ENCODE results near the gene TTC38.

The TTC38 gene

GRCh38 chr22:46335201-46336118 lies 67.7 kb downstream of the TTC38 start, which contains the start of gene TRMU:
TSS of gene TRMU (plus strand) at chr22:46335714. CDS start at chr22:46335765, 51 bp downstream.
- peak; percentile 95 for DNase-seq

GRCh38 chr22:46336119-46337078 lies 68.6 kb downstream of the TTC38 start:
- DNase-seq, result peak; percentile 42

- DNase-seq, result no peak
Observed at GRCh38 chr22:46337870-46338269, 70.1 kb downstream of the TTC38 start.

GRCh38 chr22:46338636-46339035 lies 70.8 kb downstream of the TTC38 start:
- DNase-seq, result no peak

DNA sequence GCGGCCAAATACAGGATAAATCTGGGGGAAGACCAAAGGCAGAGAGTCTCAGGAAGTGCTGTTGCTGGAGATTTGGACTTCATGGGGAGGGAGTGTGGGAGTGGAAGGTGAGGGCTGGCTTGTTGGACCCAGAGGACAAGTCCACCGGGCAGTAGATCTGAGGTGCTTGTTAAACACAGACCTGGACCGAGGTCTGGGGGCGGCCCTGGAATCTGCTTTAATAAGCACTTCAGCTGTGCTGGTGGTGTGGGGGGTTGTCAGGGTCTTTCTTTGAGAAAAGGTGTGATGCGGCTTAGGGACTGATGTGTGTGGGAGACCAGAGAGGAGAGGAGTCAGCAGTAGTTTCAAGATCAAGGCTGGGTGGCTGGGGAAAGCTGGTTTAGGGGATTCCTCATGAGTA lies 72.1 kb downstream of the TTC38 start:
- DNase-seq, result no peak

GRCh38 chr22:46340676-46341075 lies 72.9 kb downstream of the TTC38 start:
- no peak for DNase-seq
